OCI-LY7 (cell line): Measurements from ENCODE around the gene METTL17. TPM values are rescaled to one million over a fixed set of nuclear protein-coding genes. Genes with fewer than 3 reads are reported as not detected.

Experiments used
- BruUV-seq: library from RNA; stranded (reverse); fragments of 400-500 nt; replicated peaks from 2 replicates; lab custom pipeline; 2021; lab: Mats Ljungman, UMichigan
- CTCF ChIA-PET: fragments of 300-600 bp; sonication (Branson Sonifier 250); formaldehyde crosslinking; loops from one replicate; lab custom pipeline; 2022; ENCODE audit warnings: antibody characterized with exemption; ENCODE audit not compliant: unreplicated experiment; lab: Charles Lee
- POLR2A ChIA-PET: fragments of 300-600 bp; sonication (Branson Sonifier 250); formaldehyde crosslinking; loops from one replicate; lab custom pipeline; 2022; ENCODE audit warnings: antibody characterized with exemption; lab: Charles Lee
- DNase-seq: peaks from one replicate; pipeline ENCODE4 v3.0.0-alpha.2; 2015; ENCODE audit warnings: low spot score
- H2AFZ ChIP-seq: fragments of 200-600 bp; sonication (generic), shearing (Covaris generic); 2 replicates; pipeline ENCODE4 v1.6.1; 2014; ENCODE audit warnings: mild to moderate bottlenecking, antibody characterized with exemption, low read length, moderate library complexity
- H3K27ac ChIP-seq: fragments of 200-600 bp; sonication (generic); 2 replicates; pipeline ENCODE4 v1.5.1; 2014; ENCODE audit warnings: mixed run types, low read depth, mild to moderate bottlenecking, moderate library complexity, low read length, inconsistent platforms; ENCODE audit not compliant: poor library complexity, severe bottlenecking
- H3K36me3 ChIP-seq: fragments of 200-600 bp; sonication (generic); 2 replicates; pipeline ENCODE4 v1.6.1; 2014; ENCODE audit warnings: mild to moderate bottlenecking, antibody characterized with exemption, low read length, moderate library complexity, mixed read lengths; ENCODE audit not compliant: insufficient read depth
- H3K4me1 ChIP-seq: fragments of 200-600 bp; sonication (generic); 2 replicates; pipeline ENCODE4 v1.5.1; 2014; ENCODE audit warnings: mild to moderate bottlenecking, low read length; ENCODE audit not compliant: insufficient read depth, poor library complexity, severe bottlenecking
- H3K4me2 ChIP-seq: fragments of 200-600 bp; sonication (generic); 2 replicates; pipeline ENCODE4 v1.6.1; 2014; ENCODE audit warnings: mild to moderate bottlenecking, low read length
- H3K4me3 ChIP-seq: fragments of 200-600 bp; sonication (generic); 2 replicates; pipeline ENCODE4 v1.5.1; 2014; ENCODE audit warnings: mild to moderate bottlenecking, low read depth, low read length; ENCODE audit not compliant: poor library complexity, severe bottlenecking
- H3K79me2 ChIP-seq: fragments of 200-600 bp; sonication (generic); 2 replicates; pipeline ENCODE4 v1.6.1; 2016; ENCODE audit warnings: low read depth, mild to moderate bottlenecking, low read length, moderate library complexity, mixed read lengths; ENCODE audit not compliant: insufficient read depth
- H3K9me2 ChIP-seq: fragments of 200-600 bp; sonication (generic); 2 replicates; pipeline ENCODE4 v1.6.1; 2016; ENCODE audit warnings: mild to moderate bottlenecking, low read length, mixed read lengths; ENCODE audit not compliant: insufficient read depth
- H3K9me3 ChIP-seq: fragments of 200-600 bp; sonication (generic); 2 replicates; pipeline ENCODE4 v1.6.1; 2014; ENCODE audit warnings: mild to moderate bottlenecking, mixed run types, low read length, mixed read lengths
- H4K20me1 ChIP-seq: fragments of 200-600 bp; sonication (generic); 2 replicates; pipeline ENCODE4 v1.6.1; 2014; ENCODE audit warnings: mild to moderate bottlenecking, antibody characterized with exemption, low read length, moderate library complexity, mixed read lengths; ENCODE audit not compliant: insufficient read depth
- CTCF ChIP-seq: fragments of 200-600 bp; sonication (generic); conservative IDR thresholded peaks from 2 replicates; pipeline ENCODE4 v1.5.1; 2014; ENCODE audit warnings: mild to moderate bottlenecking, antibody characterized with exemption, low read length, moderate library complexity, mixed read lengths
- EZH2phosphoT487 ChIP-seq: fragments of 200-600 bp; sonication (generic); IDR thresholded peaks from 2 replicates; pipeline ENCODE4 v1.6.1; 2018; ENCODE audit warnings: low read depth, borderline replicate concordance, mild to moderate bottlenecking, mixed run types, antibody characterized with exemption, low read length, moderate library complexity, mixed read lengths
- intact Hi-C: fragments of 100-400 bp; cut with micrococcal nuclease; formaldehyde crosslinking; loops from one replicate; pipeline ENCODE4 v1.10.0; 2022; ENCODE audit not compliant: unreplicated experiment
- total RNA-seq, 2 experiments: library from RNA; depleted of rRNA in 1 of 2; stranded (reverse); fragments of >200 nt in 1 of 2; shearing (Covaris generic) in 1 of 2; gene quantifications; 2 replicates each; pipeline ENCODE4 v1.2.3, GENCODE V29; 2014 to 2022

Gene METTL17
- total RNA-seq, 2 experiments from 2014 or later = 92.0 to 117 TPM

- no TSS peak for BruUV-seq
- no peak for TF ChIP-seq CTCF
- no peak for TF ChIP-seq EZH2phosphoT487
Observed at GRCh38 chr14:20970647-20970982, 19.2 kb upstream of the METTL17 start.

GRCh38 chr14:20970983-20971704 is 18.6 kb upstream of the METTL17 start:
- peak overlapping the region; percentile 95 for H3K4me2 ChIP-seq
- intact Hi-C loops = loop anchor here (1.0 to 5.0 kb wide), 4 partner anchors 70 to 289 kb away; partner anchors contain the start of gene RNASE4
- H3K4me3 ChIP-seq = peak overlapping the region; percentile 75
- no peaks in the 10 kb centered on the region for H3K79me2 ChIP-seq
- POLR2A ChIA-PET = interaction anchor here (0.6 to 1.9 kb wide), 6 partner anchors 10 to 602 kb away, joined by 3 to 6 read pairs (median 4); no protein-coding TSS in a partner anchor
- TF ChIP-seq EZH2phosphoT487 (no peak), CTCF (peak; percentile 91)
- H3K9me3 ChIP-seq = no peaks in the 10 kb centered on the region
- peaks cover 13% of the 10 kb centered on the region for H3K4me1 ChIP-seq
- peak; percentile 87 for DNase-seq
- H3K36me3 ChIP-seq = no peaks in the 10 kb centered on the region
- H4K20me1 ChIP-seq = no peaks in the 10 kb centered on the region
- no peaks in the 10 kb centered on the region for H3K9me2 ChIP-seq
- CTCF ChIA-PET = interaction anchor here (0.6 to 1.7 kb wide), 19 partner anchors 8 to 711 kb away, joined by 3 to 11 read pairs (median 4); no protein-coding TSS in a partner anchor
- BruUV-seq = no TSS peak
- H2AFZ ChIP-seq = peak overlapping the region; percentile 97
- H3K27ac ChIP-seq = no peak overlapping the region

More at GRCh38 chr14:20970647-20970982, 19.2 kb upstream of the METTL17 start:
- Histone ChIP-seq H2AFZ (peak overlapping the region; percentile 97), H3K27ac (no peak overlapping the region), H3K79me2 (no peaks in the 10 kb centered on the region), H3K9me2 (no peaks in the 10 kb centered on the region), H3K4me2 (peak overlapping the region; percentile 95), H3K9me3 (no peaks in the 10 kb centered on the region), H4K20me1 (no peaks in the 10 kb centered on the region), H3K4me3 (peak overlapping the region; percentile 75), H3K36me3 (no peaks in the 10 kb centered on the region), H3K4me1 (peaks cover 13% of the 10 kb centered on the region)
- intact Hi-C loops = loop anchor here (2.0 to 5.0 kb wide), 2 partner anchors 70 to 288 kb away; partner anchors contain the start of gene RNASE4
- no peak for DNase-seq
- CTCF ChIA-PET = interaction anchor here (0.5 to 1.7 kb wide), 14 partner anchors 8 to 272 kb away, joined by 3 to 11 read pairs (median 4); no protein-coding TSS in a partner anchor
- POLR2A ChIA-PET = interaction anchor here (0.6 to 1.9 kb wide), 5 partner anchors 10 to 602 kb away, joined by 3 to 6 read pairs (median 3); no protein-coding TSS in a partner anchor
